Body of pancreas (tissue), 4 donors: ENCODE results near the gene CDK13. TPM values are rescaled to one million over a fixed set of nuclear protein-coding genes. Genes with fewer than 3 reads are reported as not detected.
A peak's percentile ranks its signal among the peaks of the same experiment; 100 is the strongest.

ENCODE experiments used
- ATAC-seq: fragments of 150-250 bp; one replicate; pipeline ENCODE4 v1.9.1; 2016
- DNase-seq, 4 donors: peaks; one replicate each; pipeline ENCODE4 v3.0.0-alpha.2; 2019
- H3K27ac ChIP-seq, 4 donors: fragments of 200-600 bp; sonication (generic); 1 replicate in 3 of 4; 2 replicates in 1 of 4; pipeline versions ENCODE4 v1.5.1 to v1.6.1; 2016 to 2019; ENCODE audit warnings: mild to moderate bottlenecking in 1 of 4, mixed read lengths in 1 of 4, moderate library complexity in 1 of 4
- H3K27me3 ChIP-seq, 2 donors: fragments of 200-600 bp; sonication (generic); one replicate each; pipeline ENCODE4 v1.6.0; 2016; ENCODE audit warnings: mild to moderate bottlenecking in 1 of 2
- H3K36me3 ChIP-seq, 2 donors: fragments of 200-600 bp; sonication (generic); replicated peaks in 1 of 2; 2 replicates each; pipeline ENCODE4 v1.5.1; 2016; ENCODE audit warnings: low read depth in 2 of 2; ENCODE audit not compliant: insufficient read depth in 1 of 2
- H3K4me1 ChIP-seq: fragments of 200-600 bp; sonication (generic); one replicate; pipeline ENCODE4 v1.6.0; 2016
- H3K4me3 ChIP-seq, 2 donors: fragments of 200-600 bp; sonication (generic); 1 replicate in 1 of 2; 2 replicates in 1 of 2; pipeline ENCODE4 v1.5.1; 2016 to 2019
- H3K9me3 ChIP-seq, 3 donors: fragments of 200-600 bp; sonication (generic); 1 replicate in 2 of 3; 2 replicates in 1 of 3; pipeline ENCODE4 v1.5.1; 2016
- CTCF ChIP-seq, 7 experiments: fragments of 450-650 bp in 4 of 7; fragments of 200-600 bp in 3 of 7; sonication (generic) in 3 of 7; IDR thresholded peaks; one replicate each; pipeline ENCODE4 v1.5.1; 2016 to 2019; ENCODE audit warnings: antibody characterized with exemption in 7 of 7
- POLR2A ChIP-seq, 3 donors: fragments of 450-650 bp; IDR thresholded peaks; one replicate each; pipeline ENCODE4 v1.6.1; 2016; ENCODE audit warnings: antibody characterized with exemption in 3 of 3, mild to moderate bottlenecking in 2 of 3
- WGBS, 2 donors: methylation state at CpG; one replicate each; pipeline ENCODE4 v1.1.5; 2017; 5-methylcytosine and 5-hydroxymethylcytosine counted together
- intact Hi-C: fragments of 100-400 bp; cut with DNase I; formaldehyde crosslinking; loops from one replicate; pipeline ENCODE4 v1.15.1; 2023
- total RNA-seq, 2 donors: library from RNA; depleted of rRNA; stranded (reverse); fragments of >200 nt; gene quantifications; one replicate each; pipeline ENCODE4 v1.1.0, GENCODE V29; 2016

Gene CDK13
- total RNA-seq, 2 donors from 2014 or later: 73.2 to 97.6 TPM

- no peak overlapping the region for H3K27ac ChIP-seq
- H3K36me3 ChIP-seq: no peaks in the 10 kb centered on the region
- intact Hi-C loops: no loop called here
- no peak overlapping the region for H3K4me3 ChIP-seq
- no peaks in the 10 kb centered on the region for H3K4me1 ChIP-seq
- H3K27me3 ChIP-seq: no peaks in the 10 kb centered on the region
- 98 to 100% methylated on average over 2 of the region's 2 CpGs for WGBS, 2 donors
- no peak for ATAC-seq
- DNase-seq: no peak
- no peaks in the 10 kb centered on the region for H3K9me3 ChIP-seq
- TF ChIP-seq POLR2A (IDR thresholded peaks at IDR 0.05) (no peak), CTCF (IDR thresholded peaks at IDR 0.05) (no peak)
These were observed 123.2 kb downstream of the CDK13 start for GRCh38 chr7:40073239-40073638.

DNA sequence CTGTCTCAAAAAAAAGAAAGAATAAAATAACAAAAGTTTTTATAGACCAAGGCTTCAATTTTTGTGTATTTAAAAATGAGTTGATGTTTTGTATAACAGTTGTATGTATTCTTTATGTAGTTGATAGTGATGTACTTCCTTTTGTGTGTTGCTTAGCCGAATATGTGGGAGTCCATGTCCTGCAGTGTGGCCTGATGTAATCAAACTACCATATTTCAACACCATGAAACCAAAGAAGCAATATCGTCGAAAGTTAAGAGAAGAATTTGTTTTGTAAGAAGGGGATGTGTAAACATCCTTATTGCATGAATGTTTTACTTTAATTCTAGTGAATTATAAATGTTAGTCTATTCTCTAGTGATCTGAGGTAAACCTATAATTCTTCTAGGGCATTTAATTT is 127.8 kb downstream of the CDK13 start:
- Histone ChIP-seq H3K4me3 (no peak overlapping the region), H3K27ac (no peak overlapping the region), H3K9me3 (no peaks in the 10 kb centered on the region), H3K36me3 (peaks cover 0 to 4% of the 10 kb centered on the region in 2 donors), H3K27me3 (no peaks in the 10 kb centered on the region), H3K4me1 (no peaks in the 10 kb centered on the region)
- no peak for DNase-seq
- TF ChIP-seq CTCF (IDR thresholded peaks at IDR 0.05) (no peak), POLR2A (IDR thresholded peaks at IDR 0.05) (no peak)
- 64 to 65% methylated on average over 3 of the region's 3 CpGs for WGBS, 2 donors
- ATAC-seq: no peak
- intact Hi-C loops: no loop called here

GRCh38 chr7:40092182-40092581 is 142.1 kb downstream of the CDK13 start:
- Histone ChIP-seq H3K9me3 (no peaks in the 10 kb centered on the region), H3K27ac (no peak overlapping the region), H3K36me3 (peaks cover 7 to 25% of the 10 kb centered on the region in 2 donors), H3K27me3 (no peaks in the 10 kb centered on the region), H3K4me3 (no peak overlapping the region), H3K4me1 (peaks cover 15% of the 10 kb centered on the region)
- WGBS, 2 donors: 73 to 87% methylated on average over 2 of the region's 2 CpGs
- DNase-seq: no peak
- intact Hi-C loops: no loop called here
- no peak for ATAC-seq
- TF ChIP-seq POLR2A (IDR thresholded peaks at IDR 0.05) (no peak), CTCF (IDR thresholded peaks at IDR 0.05) (no peak)

DNA sequence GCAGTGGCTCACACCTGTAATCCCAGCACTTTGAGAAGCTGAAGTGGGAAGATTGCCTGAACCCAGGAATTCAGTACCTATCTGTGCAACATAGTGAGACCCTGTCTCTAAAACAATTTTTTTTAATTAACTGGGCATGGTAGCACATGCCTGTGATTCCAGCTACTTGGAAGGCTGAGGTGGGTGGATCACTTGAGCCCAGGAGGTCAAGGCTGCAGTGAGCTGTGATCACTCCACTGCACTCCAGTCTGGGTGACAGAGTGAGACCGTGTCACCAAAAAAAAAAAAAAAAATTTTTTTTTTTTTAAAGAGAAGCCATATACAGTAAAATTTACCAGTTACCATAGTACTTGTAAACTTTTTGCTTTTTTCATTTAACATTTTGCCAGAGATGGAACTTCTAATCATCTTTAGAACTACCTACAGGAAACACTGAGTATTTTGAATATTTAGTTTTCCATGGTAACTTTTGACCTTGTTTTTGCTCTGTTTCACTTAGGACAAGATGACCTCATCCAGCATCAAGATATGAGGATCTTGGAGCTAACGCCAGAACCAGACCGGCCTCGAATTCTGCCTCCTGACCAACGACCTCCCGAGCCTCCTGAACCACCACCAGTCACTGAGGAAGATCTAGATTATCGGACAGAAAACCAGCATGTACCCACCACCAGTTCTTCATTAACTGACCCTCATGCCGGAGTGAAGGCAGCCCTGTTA is 143.7 kb downstream of the CDK13 start:
- WGBS, 2 donors: 64 to 65% methylated on average over 8 of the region's 8 CpGs
- intact Hi-C loops: no loop called here
- H3K27ac ChIP-seq: peak overlapping the region in 2 of 4 donors; percentile 6 to 45

More for the DNA sequence above, 143.7 kb downstream of the CDK13 start:
- Histone ChIP-seq H3K9me3 (no peaks in the 10 kb centered on the region), H3K27me3 (no peaks in the 10 kb centered on the region), H3K36me3 (peaks cover 2 to 19% of the 10 kb centered on the region in 2 donors), H3K4me3 (no peak overlapping the region), H3K4me1 (peaks cover 30% of the 10 kb centered on the region)
- peak in 1 of 4 donors; percentile 8 for DNase-seq
- peak; percentile 63 for ATAC-seq
- TF ChIP-seq POLR2A (IDR thresholded peaks at IDR 0.05) (no peak), CTCF (IDR thresholded peaks at IDR 0.05) (no peak)
